GM21367 (cell line): ENCODE data around the gene GLT1D1.

ENCODE experiments used
- ATAC-seq: cut with Tn5 transposase; IDR thresholded peaks from one replicate; pipeline ENCODE4 v1.9.1; 2021; ENCODE audit not compliant: unreplicated experiment

The GLT1D1 gene

GRCh38 chr12:128909653-128910052, 56.4 kb downstream of the GLT1D1 start:
- no peak for ATAC-seq

GRCh38 chr12:128910629-128911028, 57.4 kb downstream of the GLT1D1 start:
- no peak for ATAC-seq

- no peak for ATAC-seq
Measured at GRCh38 chr12:128911861-128912260, 58.6 kb downstream of the GLT1D1 start.

- ATAC-seq, result peak; percentile 96
Measured at GRCh38 chr12:128914908-128915563, 61.8 kb downstream of the GLT1D1 start.

GRCh38 chr12:128916425-128916824, 63.1 kb downstream of the GLT1D1 start:
- ATAC-seq, result no peak

GRCh38 chr12:128918481-128919260, 65.4 kb downstream of the GLT1D1 start:
- no peak for ATAC-seq

GRCh38 chr12:128920468-128920867, 67.2 kb downstream of the GLT1D1 start:
- no peak for ATAC-seq

- no peak for ATAC-seq
Measured at GRCh38 chr12:128928361-128928760, 75.1 kb downstream of the GLT1D1 start.

GRCh38 chr12:128929057-128929456, 75.8 kb downstream of the GLT1D1 start:
- no peak for ATAC-seq

- ATAC-seq, result no peak
Measured at GRCh38 chr12:128930606-128931005, 77.3 kb downstream of the GLT1D1 start.

GRCh38 chr12:128932521-128932920, 79.2 kb downstream of the GLT1D1 start:
- no peak for ATAC-seq

GRCh38 chr12:128933039-128933438, 79.8 kb downstream of the GLT1D1 start:
- no peak for ATAC-seq

- no peak for ATAC-seq
Measured at GRCh38 chr12:128933926-128934325, 80.6 kb downstream of the GLT1D1 start.

- no peak for ATAC-seq
Measured at GRCh38 chr12:128938886-128939285, 85.6 kb downstream of the GLT1D1 start.

- no peak for ATAC-seq
Measured at GRCh38 chr12:128940090-128940888, 87.0 kb downstream of the GLT1D1 start.

- ATAC-seq, result no peak
Measured at GRCh38 chr12:128940974-128941373, 87.7 kb downstream of the GLT1D1 start.

GRCh38 chr12:128942960-128943477, 89.7 kb downstream of the GLT1D1 start:
- ATAC-seq, result no peak

GRCh38 chr12:128944956-128945355, 91.7 kb downstream of the GLT1D1 start:
- ATAC-seq, result no peak

GRCh38 chr12:128947209-128947608, 93.9 kb downstream of the GLT1D1 start:
- no peak for ATAC-seq

GRCh38 chr12:128949086-128949485, 95.8 kb downstream of the GLT1D1 start:
- no peak for ATAC-seq

- no peak for ATAC-seq
Measured at GRCh38 chr12:128951448-128951847, 98.2 kb downstream of the GLT1D1 start.
